HG03378 (cell line): ENCODE measurements around the gene ASPRV1.
"Not testable (repeated sequence)": the region's sequence is repeated elsewhere in the genome, so short reads cannot be mapped to it uniquely, and the experiment has no call there.

Experiments
- ATAC-seq: cut with Tn5 transposase; IDR thresholded peaks from one replicate; pipeline ENCODE4 v1.9.1; 2021; ENCODE audit warnings: mild to moderate bottlenecking, moderate library complexity; ENCODE audit not compliant: unreplicated experiment

The ASPRV1 gene

DNA sequence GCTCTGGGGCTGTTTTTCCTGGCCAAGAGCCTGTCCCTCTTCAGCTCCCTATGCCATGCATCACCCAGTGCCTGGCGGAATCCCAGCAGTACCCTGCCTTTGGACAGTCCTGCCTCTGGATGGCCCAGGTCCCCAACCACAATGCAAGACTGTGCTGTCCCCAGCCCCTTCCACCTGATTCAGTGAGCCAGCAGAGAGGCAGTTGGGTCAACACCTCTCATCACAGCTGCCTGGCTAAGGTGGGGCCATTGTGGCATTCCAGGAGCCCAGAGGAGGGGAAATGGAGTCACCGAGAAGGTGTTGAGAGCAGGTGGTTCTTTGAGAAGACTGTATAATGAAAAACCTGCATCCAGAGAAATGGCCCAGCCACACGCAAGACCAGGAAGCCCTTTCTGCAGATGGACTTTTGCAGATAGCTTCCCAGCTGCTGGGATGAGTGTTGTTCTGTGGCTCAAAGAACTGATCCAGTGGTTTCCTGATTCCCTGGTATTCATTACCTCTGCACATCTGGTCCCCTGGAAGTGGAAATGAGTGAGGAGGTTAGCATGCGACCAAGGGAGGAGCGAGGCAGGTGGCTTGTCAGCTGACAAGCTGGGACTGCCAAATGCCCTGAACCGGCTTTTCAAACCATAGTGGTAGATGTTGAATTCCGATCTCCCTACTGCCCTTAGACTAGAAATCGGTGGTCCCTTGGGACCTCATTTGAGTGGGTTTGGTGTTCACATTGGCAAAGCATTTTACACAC, 1.7 kb upstream of the ASPRV1 start:
- no peak for ATAC-seq

DNA sequence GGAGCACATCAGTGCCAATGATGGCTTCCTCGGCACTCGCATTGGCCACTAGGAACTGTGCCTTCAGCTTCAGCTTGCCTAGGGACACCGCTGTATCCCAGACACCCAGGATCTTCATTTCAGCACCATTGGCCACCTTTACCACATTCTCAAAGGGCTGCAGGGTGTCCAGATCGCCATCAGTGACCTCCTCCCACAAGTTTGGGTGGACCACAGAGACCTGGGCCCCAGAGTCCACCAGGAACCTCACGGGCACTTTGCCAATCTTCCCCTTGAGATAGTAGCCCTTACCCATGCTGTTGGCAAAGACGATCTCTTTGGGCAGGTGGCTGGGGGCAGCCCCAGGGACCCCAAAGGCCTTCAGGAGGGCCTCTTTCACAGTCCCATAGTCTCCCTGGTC, 610 bp downstream of the ASPRV1 start:
- ATAC-seq = no peak

DNA sequence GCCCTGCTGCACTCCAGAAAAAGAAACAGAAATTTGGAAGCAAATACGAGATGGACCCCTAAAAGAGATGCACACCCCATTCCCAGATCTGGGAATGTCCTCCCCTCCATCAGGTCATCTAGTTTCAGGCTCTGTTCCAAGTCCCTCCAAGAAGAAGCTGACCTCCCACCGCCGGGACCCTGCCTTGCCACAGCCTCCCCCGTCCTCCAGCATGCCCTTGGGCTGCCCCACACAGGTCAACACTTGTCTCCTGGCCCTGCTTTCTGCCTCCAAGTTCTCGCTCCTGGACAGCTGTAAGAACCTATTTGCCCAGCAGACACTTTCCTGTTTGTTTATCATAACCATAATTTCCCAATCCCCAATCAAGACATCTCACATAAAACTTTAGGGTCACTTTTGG, 2.0 kb downstream of the ASPRV1 start:
- ATAC-seq = no peak

DNA sequence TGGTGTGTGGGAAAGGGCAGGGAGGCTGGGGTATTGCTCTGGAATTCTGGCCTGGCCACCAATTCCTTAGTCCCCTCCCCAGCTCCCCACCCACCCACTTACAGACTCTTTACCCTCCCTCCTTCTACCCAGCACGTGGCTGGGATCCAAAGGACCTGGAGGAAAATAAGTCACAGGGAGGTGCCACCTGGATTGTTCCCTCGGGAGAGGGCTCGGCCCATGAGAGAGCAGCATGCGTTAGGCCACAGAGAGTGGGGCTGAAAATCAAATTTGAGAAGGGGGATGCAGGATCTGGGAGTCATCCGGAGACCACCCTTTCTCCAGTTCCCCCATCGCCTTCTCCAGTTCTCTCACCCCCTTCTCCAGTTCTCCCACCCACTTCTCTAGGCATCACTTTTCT, 3.0 kb downstream of the ASPRV1 start:
- no peak for ATAC-seq

DNA sequence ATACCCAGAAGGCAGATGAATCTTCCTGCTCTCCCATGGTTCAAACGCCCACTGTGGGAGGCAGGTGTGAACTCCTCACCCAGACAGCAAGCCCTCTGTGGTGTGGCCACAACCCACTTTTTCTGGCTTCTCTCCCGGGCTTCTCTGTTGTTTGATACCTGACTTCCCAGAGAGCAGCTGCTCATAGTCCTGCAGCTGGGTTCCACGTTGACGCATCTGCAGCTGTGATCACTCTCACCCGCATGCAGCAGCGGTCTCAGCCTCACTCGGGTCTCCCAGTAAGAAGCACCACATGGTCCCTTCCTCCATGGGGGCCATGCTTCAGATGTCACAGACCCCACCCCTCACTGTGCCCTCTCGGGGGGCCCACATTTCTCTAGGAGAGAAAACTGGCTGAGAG, 3.5 kb downstream of the ASPRV1 start:
- ATAC-seq = no peak

DNA sequence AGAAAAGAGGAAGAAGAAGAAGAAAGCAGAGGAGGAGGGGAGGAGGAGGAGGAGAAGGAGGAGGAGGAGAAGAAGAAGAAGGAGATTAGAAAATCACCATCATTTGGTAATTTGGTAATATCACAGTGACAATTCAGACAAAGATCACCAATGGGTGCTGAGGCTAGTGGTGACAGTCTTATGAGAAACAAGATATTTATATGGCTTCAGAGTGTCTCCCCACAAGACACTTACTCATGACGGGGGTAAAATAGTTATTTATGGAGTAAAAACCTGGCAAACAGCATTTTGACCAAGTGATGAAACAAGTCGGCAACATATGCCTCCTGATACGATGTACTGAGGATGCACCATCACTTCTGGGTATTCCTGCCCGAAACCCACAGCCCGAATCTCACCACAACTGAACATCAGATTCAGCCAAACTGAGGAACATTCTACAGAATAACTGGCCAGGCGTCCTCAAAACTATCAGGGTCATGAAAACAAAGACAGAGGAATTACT, 4.9 kb downstream of the ASPRV1 start:
- ATAC-seq = no peak

DNA sequence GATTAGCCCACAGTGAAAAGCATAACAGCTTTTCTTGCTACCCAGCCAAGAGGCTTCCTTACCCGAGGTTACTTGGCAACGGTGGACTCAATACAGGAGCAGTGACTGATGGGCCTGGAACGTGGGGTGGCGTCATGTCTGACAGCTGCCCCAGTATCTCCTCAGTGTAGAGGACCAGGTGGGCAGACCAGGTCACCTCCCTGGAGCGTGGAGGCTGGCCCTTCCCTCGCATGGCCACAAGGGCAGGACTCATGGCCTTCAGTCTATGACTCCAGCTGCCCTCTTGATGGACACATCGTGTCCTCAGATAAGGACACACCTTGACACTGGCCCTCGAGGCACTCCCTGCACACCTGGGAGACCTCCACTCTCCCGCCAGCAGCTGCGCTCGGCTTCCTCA, 6.4 kb downstream of the ASPRV1 start:
- ATAC-seq = no peak

DNA sequence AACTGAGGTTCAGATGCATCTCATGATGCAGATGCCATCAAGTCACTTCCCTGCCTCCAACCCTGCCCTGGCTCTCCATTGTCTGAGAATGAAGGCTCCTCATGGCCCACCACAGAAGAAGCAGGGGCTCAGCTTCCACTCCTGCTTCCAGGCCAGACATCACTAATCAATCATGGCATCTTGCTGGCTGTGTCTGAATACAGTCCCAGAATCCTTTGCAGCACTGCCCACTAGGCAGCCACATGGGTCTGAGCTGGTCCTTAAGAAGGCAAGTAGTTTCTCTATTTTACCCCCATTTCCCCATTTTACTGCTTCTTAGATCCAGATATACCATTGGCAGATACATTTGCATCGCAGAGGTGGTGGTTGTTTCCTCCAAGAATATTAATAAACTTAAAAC, 7.3 kb downstream of the ASPRV1 start:
- no peak for ATAC-seq

DNA sequence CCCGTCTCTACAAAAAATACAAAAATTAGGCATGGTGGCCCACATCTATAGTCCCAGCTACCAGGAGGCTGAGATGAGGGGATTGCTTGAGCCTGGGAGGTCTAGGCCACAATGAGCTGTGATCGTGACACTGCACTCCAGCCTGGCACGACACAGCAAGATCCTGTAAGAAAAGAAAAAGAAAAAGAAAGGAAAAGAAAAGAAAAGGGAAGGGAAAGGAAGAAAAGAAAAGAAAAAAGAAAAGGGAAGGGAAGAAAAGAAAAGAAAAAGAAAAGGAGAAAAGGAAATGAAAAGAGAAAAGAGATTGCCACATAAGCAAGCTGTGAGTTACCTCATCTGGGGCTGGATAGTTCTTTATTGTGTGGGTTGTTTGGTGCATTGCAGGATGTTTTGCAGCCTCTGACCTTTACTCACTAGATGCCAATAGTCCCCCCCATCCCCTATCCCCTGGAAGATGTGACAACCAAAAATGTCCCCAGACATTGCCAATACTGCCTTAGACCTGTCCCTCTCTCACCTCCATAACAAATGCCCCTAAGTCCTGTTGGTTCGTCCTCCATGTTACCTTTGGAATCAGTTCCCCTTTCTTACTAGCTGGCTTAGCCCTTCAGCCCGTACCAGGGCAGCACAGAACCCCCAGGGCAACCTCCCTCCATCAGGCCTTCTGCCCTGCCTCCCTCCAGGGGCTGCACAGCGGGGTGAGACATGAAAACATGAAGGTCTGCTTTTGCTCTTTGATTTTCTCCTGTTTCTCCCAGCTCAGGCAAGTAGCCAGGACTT, 8.9 kb downstream of the ASPRV1 start:
- ATAC-seq = no peak

DNA sequence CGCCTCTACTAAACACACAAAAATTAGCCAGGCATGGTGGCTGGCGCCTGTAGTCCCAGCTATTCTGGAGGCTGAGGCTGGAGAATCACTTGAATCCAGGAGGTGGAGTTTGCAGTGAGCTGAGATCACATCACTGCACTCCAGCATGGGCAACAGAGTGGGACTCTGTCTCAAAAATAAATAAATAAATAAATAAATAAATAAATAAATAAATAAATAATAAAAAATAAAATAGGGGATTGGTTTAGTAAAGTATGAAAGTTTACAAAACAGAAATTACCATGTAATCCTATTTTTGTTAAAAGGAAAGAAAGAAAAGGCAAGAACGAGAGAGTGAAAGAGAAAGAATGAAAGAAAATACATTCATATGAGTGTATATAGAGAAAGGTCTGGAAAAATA, 10.8 kb downstream of the ASPRV1 start:
- ATAC-seq = not testable (repeated sequence)

DNA sequence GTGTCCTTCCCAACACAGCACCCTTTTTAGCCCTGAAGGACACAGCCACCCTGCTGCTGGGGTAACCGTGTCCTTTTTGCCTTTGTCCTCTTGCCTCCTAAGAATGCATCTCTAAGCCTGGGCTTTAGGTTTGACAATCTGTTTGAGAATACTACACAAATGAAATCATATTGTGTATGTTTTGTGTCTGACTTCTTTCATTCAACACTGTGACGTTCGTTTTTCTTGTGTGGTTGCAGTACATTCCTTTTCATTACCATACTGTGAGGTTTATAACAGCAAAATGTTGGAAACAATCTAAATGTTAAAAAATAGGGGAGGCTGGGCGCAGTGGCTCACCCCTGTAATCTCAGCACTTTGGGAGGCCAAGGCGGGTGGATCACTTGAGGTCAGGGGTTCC, 11.2 kb downstream of the ASPRV1 start:
- ATAC-seq = no peak

DNA sequence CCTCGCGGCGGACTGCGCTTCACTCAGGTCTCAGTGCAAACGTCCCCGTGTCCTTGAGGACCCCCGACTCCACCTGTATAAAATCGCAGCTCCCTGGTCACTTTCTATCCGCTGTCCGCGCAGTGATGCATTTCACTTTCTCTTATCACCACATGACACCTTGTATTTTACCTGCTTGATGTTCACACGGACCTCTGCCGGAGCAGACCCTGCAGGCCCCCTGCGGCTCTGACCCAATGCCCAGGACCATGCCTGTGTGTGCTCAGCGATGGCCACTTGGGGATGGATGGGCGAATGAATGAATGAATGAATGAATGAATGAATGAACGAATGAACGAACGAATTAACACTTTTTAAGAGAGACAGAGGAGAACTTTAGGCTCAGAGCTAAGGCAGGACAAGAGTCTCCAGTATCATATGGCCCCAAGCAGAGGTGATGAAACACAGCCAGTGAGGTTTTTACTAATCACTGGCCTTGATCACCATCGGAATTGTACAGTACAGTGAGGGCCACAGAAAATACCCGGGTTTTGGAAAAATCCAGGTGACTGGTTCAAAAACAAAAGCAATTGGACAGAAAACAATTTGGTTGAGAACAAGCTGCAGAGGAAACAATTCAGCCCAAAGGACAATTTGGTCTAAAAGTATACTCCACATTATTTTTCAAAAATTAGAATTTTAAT, 12.3 kb downstream of the ASPRV1 start:
- ATAC-seq = no peak

DNA sequence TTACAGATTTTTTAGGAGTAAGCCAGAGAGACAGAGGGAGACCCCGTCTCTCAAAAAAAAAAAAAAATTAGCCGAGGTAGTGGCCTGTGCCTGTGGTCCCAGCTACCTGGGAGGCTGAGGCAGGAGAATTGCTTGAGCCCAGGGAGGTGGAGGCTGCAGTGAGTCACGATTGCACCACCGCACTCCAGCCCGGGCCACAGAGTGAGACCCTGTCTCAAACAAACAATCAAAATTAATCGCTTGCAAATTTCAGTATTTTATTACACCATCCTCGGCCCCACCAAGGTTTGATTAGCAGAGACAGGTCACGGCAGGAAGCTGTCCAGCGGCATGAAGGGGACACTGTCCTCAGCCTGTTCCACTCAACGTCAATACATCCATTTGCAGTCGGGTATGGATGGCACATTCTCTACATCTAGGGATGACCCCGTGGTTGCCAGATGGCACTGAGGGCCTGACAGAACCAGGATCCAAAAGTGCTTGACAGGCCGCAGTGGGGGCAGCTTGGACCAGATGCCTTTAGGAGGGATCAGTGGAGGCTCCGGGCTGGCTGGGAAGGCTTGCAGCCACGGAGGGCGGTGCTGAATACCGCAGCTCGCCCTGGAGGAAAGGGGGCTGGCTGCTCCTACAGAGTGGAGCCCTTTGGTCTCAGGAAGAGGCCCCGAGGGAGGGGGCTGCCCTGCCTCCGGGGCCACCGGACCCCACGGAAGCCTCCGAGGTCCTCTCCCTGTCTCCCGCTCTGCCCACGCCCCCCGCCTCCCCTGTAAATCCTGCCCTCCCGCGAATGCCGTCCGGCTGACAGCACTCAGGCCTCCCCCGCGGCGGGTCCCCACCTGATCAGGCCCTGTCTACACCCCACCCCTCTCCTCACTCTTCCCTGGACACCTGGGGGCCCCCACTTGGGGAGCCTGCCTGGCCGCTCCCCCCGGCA, 13.1 kb downstream of the ASPRV1 start:
- ATAC-seq = no peak

DNA sequence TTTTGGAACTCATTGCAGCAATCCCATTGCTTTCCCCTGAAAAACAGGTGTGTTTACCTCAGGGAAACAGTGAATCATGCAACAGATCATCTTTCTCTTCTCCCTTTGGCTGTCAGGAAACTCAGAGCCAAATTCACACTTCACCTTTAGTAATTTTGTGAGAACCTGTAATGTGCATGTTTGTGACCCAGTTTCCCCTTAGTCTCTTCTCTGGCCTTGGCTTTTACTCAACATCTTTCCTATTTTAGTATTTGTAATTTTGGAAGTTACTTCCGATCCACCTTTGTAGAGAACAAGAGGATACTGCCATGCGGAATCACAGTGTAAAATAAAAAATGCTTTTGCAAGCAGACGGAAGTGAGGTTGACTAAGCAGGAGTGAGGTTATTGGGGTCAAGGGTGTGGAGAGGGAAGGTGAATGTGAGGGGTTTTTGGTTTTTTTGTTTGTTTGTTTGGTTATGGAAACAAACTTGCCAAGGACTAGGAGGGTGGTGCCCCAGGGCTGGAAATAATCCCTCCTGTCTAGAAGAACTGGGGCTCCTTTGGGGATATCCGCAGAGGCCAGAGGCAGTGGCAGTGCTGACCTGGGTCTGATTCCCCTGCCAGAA, 14.0 kb downstream of the ASPRV1 start:
- ATAC-seq = no peak

DNA sequence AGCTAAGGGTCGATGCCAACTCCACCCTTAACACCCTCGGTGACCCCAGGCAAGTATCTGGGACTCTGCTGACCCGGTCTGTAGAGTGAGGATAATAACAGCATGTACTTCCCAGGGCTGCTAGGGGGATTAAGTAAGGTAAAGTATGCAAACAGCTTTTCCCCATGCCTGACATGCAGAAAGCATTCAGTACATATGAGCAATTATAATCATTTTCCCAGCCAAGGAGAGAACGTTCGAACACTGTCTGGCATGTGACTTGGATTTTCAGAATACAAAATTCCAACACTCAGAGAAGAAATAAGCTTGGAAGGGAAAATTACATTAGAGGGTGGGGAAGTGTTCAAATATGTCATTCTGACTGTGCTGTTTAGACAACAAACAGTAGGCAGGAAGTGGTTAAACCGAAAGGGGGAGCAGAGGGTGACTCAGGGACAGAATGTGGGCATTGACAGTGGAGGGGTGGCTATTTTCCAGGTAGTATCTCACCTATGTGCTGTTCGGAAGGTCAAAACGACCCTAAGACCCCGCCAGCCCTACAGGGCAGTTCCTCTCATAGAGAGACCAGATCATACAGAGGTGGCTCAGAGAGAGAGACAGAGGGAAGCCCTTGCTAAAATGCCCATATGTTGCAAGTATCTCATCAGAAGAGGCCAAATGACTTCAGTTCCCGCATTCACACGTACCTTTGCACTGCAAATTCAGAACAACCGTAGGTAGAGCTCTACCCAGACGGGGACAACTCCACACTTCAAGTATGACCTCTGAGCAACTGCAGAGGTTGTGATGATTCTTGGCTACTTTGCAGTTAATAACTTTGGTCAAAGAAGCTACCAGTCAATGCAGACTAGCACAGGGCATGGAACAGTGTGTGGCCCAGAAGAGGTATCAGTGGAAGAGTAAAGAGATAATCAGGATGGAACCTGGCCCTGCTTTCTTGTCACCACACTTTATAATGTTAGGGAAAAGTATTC, 14.8 kb downstream of the ASPRV1 start:
- peak; percentile 85 for ATAC-seq

DNA sequence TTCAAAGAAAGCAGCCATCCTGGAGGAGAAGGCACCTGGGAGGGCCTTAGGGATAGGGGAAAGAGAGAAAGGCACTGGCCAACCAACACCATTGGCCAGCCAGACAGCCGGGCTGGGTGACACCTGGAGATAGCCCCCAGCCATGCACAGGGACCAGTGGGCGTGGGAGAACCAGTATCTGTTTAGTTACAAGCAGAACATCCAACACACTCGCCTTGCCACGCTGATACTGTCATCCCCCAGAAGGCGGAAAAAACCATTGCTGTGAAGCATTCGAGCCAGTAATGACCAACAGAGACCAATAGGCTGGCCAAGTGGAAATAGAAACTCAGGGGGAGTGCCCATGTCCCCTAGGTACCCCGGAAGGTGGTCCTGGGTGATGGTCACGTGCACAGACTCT, 15.5 kb downstream of the ASPRV1 start:
- ATAC-seq = no peak

DNA sequence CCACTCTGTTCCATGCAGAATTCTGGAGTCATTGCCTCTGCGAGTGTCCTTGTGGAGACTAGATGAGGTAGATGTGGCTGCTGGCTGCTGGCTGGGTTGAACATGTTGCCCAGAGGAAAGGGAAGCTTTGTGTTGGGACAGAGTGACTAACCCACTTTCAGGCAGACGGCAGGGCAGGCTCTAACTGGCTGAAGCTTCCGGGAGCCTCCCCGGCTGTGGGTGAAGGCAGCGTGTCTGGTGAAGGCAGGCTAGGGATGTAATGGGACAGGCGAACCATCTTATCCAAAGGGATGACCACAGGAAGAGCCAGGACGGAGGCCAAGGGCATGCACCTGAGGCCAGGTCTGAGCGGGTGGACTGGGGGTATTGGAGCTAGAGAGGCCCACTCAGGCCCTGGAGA, 16.0 kb downstream of the ASPRV1 start:
- no peak for ATAC-seq

DNA sequence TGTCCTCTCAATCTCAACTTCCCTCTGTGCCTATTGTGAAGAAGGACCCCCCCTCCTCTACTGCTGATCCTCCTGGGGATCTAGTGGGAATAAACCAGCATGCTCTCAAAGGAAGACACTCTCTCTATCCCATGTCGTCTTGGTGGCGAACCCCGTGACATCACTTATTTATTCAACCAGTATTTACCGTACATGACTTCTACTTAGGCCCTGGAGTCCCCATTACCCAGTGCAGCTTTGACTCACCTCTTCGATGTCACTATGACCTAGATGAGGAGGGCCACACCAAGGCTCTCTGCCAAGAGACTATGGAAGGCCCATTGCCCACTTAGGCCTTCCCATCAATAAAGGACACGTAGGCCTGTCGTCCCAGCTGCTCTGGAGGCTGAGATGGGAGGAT, 16.7 kb downstream of the ASPRV1 start:
- no peak for ATAC-seq
